GM21367 (cell line): ENCODE results near the gene MMP24.

Source experiments
- ATAC-seq: cut with Tn5 transposase; IDR thresholded peaks from one replicate; pipeline ENCODE4 v1.9.1; 2021; ENCODE audit not compliant: unreplicated experiment

The MMP24 gene

DNA sequence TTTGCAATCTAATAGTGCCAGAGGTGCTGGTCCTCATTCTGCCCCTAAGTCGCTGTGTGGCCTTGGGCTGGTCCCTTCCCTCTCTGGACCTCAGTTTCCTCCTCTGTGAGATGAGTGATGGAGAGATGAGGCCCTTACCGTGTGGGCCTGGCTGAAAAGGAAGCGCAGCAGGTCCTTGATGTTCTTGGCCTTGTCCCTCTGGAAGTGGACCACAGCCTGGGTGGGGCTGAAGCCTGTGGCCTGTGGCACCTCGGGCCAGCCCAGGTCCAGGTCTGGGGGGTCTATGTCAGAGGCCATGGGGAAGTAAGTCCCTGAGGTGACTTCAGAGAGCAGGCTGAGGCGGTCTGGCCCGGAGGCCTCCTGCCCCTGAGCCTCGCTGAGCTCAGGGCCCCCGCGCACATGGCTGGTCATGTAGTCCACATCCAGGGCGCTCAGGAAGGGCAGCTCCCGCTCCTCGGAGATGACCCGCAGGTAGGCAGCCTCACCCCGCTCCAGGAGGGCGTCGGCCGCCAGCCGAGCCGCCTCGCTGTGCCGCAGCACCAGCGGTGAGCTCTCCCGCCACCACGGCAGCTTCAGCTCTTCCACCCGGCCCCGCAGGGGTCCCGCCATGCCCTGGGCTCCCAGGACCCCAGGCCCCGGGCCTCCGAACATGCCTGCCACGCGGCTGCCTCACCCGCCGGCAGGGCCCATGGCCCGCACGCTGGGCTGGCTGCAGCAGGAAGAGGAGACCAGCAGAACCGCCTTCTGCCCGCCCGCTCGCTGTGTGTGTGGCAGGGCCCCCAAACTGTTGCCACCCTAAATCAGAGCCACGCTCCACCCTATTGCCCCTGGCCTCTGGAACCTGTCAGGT lies 65.4 kb downstream of the MMP24 start, which contains the start of gene FAM83C:
TSS of gene FAM83C (minus strand) at position 772 of the 850 bp plus-strand sequence. CDS start at position 651, 121 bp downstream.
- no peak for ATAC-seq

DNA sequence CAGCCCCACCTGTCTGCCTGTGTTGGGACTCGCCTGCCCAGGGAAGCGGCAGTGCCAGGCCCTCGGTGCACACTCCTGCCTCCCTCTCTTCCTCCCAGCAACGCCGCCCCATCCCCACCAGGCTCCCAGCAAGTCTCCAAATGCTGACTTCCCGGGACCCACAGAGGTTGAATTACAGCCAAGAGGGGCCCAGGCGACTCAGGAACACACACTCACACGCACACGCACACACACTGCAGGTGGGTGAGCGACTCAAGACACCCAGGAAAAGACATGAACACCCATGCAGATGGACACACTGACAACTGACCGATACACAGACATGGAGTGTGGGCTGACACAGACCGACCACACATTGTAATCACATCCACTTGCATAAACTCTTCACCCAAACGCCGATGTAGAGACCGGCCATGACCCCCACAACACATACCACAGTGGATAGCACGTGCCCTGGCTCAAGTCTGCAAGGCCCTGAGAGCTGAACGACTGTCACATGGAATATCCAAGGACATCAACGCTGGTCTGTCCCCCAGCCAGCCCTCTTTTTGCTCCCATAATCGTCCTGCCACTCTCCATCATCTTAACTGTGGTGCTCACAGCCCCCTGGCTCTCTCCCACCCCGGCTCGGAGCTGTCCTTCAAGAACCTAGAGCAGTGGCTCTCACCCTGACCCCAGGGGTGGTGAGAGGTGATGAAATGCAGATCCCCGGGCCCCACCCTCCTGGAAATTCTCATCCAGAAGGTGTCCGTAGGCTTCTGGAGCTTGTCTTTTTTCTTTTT lies 66.2 kb downstream of the MMP24 start:
- no peak for ATAC-seq

DNA sequence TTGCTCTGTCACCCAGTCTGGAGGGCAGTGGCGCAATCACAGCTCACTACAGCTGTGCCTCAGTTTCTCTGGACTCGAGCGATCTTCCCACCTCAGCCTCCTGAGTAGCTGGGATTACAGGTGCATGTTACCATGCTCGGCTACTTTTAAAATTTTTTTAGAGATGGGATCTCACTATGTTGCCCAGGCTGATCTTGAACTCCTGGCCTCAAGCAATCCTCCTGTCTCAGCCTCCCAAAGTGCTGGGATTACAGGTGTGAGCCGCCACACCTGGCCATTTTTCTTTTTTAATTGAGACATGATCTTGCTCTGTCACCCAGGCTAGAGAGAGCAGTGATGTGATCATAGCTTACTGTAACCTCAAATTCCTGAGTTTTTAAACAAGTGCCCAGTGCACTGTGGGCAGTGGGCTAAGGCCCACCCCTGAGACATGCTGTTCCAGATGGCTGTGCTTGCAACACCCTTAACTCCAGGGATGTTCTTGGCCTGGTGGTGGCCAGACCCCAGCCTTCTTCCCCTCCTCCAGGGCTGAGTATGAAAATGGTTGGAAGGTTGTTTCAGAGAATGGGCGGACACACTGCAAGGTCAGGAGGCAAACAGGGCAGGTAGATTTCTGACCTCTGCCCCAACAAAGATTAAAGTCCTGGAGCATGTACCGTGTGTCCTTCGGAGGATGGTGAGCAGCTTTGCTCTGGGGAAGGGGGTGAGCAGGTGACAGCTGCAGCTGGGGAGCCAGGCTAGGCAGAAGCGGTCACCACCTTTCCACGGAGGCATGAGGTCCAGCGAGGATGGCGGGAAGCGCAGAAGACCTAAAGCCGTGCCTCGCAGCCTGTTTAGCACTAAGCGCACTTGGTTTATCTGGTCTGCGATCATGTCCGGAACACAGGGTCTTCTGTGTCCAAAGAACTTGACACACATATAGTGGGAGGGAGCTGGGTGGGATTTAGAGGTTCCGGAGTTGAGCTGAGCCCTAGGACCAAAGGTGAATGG lies 67.1 kb downstream of the MMP24 start:
- no peak for ATAC-seq

DNA sequence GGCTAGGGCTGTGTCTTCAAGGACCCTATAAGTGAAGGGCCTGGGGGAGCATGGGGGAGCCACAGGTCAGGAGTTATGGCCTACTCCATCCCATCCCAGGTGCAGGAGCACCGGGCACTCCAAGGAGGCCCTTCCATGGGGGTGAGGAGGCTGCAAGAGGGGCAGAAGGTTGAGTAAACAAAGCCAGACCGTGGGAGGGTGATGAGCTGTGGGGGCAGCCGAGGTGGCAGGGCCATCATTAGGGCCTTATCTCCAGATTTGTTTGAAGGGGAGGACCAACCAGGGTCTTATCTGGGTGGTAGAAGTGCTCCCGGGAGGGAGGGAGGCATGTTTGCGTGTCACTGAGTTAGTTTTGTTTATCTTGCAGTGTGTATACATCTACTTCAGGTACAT lies 67.8 kb downstream of the MMP24 start:
- ATAC-seq = no peak

DNA sequence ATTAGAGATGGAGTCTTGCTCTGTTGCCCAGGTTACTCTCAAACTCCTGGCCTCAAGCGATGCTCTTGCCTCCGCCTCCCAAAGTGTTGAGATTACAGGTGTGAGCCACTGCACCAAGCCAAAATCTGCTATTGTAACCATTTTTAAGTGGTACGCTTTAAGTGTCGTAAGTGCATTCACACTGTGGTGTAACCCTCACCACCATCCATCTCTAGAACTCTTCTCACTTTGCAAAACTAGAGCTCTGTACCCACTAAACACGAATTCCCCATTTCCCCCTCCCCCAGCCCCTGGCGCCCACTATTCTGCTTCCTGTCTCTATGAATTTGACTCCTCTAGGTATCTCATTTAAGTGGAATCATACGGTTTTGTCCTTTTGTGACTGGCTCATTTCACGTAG lies 68.6 kb downstream of the MMP24 start:
- no peak for ATAC-seq

DNA sequence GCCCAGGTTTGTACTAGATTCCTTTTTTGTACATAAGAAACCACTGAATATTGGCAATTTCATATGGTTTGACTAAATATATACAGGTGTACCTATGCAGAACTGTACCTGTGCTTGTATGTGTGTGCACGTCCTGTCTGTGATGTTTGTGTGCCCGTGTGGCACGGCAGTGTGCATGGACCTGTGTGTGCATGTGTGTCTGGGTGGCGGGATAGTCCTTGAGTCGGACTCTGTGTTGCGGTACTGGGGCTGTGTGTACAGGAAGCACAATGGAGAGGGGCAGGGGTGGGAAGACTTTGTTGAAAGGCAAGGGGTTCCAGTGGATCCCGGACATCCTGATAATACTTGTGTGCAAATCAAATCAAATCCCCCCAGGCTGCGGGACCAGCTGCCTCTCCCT lies 69.2 kb downstream of the MMP24 start:
- ATAC-seq = no peak

DNA sequence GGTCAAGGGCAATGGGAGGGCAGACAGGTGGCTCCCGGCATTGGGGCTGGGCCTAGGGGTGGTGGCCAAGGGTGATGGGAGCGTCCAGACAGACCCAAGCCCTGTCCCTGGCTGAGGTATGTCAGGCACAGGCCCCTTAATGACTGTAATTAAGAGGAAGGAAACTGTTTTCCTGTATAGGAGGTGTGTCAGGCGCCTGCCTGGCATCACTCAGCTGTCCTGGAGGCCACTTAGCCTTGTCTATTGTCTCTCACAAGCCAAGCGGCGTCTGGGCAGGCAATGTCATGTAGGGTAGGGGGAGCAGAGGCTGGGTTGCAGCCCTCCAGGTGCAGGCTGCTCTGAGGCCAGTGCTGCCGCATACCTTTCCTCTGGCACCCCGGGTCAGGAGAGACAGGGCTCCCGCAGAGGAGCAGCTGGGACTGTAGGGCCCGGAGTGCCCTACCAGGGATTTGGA lies 69.6 kb downstream of the MMP24 start:
- ATAC-seq = no peak

DNA sequence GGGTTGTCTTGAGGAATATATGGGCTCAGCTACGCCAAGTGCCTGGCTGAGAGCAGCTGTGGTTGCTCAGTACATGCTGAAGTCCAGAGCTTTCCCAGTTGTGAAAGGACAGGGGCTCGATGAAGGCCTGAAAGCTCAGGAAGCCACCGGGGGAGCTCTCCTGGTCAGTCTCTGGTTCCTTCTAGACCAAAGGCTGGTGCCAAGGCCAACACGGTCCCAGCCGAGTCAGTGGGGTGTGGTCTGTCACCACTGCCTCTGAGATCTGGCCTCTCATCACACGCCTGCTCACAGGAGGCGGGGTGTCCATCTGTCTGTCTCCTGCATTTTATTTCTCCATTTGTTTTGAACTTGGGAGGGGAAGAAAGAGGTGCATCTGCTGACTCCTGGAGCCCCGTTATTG lies 70.7 kb downstream of the MMP24 start:
- ATAC-seq = no peak

DNA sequence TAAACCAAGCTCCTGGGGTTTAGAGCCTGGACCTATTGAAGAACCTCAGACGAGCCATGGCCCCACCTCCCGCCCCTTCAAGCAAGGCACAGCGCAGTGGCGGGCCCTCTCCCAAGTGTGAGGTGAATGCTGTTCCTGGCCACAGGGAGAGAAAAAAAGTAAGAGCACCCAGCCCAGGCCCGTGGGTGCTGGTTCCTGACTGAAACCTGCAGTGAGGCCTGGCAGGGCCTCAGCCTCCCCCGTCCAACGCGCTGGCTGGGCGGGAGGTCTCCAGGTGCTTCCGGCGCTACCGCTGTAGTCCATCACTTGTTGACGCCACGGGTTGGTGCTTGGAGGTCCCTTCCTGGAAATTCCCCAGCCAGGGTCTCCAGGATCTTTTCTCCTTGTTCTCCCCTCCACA lies 71.2 kb downstream of the MMP24 start:
- ATAC-seq = no peak

DNA sequence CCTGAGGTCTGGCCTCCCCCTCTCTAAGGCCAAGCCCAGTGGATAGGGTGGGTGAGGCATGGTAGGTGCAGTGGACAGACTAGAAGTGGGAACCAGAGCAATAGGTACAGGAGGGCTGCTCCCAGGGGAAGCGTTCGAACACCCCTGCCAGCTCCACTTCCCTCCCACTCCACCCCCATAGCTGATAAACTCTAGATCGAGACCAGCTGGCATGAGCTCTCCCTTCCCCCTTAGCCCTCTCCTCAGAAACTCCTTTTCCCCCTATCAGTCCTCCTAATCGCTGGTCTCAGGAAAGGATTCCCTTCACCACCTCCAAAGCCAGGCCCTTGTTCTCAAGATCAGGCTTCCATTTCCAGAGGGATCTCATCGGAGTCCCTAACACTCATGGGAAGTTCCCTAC lies 71.8 kb downstream of the MMP24 start:
- ATAC-seq = no peak

DNA sequence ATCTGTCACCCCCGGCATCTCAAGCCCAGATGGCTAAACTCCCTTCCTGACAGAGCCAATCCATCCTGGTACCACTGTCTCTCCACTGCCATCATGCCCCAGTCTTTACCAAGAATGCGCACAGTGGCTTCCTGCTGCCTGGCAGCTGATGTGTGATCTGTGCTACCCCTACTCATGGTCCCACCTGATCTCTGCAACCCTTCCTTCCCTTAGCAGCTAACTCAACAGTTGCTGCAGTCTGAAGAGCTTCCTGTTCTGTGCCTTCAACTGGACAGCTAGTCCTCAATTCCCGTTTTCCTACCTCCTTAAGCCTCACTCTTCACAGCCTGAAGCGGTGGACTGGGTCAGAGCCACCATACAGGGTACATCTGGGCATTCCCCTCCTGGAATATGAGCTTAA lies 73.3 kb downstream of the MMP24 start:
- ATAC-seq = no peak

DNA sequence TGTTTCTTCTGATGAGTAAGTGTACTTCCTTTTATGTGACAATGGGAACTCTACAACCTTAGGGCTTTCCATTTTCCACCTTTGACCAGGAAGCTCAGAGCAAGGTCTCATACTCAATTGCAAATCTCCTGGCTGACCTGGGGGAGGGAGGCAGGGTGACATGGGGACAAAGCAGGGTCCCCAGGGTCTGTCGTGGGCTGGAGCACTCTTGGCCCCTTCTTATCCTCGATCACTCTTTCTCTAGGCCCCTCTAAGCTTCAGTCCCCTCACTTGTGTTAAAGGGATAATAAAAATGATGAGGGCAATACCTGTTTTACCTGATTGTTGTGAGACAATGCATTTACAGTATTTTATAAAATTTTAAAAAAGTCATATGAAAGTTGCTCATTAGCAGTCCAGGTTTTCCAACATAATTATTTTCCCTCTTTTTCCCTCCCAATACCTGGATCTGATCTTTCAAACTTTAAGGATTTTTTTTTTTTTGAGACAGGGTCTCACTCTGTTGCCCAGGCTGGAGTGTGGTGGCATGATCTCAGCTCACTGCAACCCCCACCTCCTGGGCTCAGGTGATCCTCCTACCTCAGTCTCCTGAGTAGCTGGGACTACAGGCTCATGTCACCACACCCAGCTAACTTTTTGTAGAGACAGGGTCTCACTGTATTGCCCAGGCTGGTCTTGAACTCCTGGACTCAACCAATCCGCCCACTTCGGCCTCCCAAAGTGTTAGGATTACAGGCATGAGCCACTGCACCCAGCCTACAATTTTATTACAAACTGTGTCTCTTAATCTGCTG lies 74.2 kb downstream of the MMP24 start:
- ATAC-seq = no peak

DNA sequence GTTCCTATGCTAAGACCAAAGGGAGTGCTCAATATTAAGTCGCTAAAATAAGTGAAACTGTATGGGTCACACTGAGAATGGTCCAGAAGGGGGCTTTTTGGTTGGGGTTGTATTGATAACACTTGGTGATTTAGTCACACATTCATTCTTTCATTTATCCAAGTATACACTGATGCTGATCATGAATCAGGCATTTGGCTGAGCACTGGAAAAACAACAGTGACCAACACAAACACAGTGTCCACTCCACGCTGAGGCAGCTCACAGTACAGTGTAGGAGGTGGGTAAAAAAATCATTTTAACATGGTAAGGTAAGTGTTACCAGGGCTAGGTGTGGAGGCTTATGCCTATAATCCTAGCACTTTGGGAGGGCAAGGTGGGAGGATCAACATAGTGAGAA lies 74.9 kb downstream of the MMP24 start:
- ATAC-seq = no peak

DNA sequence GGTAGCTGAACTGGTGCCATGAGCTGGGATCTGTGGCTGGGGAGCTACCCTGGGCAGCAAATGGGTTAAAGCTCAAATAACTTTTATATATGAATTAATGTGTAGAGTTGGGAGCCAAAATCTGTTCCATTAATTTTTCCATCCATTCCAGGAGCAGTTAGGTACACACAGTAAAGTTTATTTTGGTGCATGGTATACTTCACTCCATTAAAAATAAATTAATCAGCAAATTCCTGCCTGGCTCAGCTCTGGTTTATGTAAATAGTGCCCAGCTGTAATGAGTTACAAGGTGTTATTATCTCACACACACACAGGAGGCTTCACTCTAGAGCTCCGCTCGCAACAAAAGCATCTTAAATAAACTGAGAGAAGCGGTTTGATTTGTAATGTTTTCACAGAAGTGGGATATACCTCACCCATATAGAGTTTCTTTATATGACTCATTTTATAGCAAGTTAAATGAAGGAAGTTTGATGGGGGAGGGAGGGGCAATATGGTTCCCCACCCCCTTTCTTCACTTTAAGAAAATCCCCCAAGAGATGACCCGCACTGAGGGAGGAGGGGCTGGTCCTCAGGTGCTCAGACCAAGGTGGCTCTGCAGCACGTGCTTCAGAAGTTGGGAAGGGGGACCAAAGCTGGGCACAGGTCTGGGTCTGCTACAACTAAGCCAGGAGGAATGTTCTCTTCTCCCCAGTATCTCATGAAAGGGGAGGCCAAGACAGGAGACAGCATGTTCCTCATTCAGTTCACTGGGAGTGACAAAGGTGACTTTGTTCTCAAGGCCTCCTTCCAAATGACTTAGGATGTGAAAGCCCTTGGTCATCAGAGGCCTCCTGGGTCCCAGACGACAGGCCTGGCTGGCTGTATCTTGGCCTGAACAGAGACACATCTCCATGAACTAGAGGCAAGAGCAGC lies 76.2 kb downstream of the MMP24 start:
- ATAC-seq = no peak

DNA sequence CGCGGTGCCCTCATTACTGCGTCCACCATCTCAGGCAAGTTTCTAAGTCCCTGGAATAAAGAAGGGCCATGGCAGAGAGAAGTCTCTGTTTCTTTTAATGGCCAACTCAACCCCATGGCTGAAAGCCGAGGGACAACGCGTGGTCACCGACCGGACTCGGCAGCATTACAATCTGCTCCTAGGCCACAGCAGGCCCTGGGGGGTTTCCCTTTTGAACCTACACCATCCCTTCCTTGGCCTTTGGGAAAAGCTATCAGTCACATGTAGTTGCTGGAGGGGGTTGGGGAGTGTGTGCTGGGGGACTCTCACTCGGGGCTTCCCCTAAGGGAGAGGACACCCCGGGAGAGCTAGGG lies 76.9 kb downstream of the MMP24 start:
- no peak for ATAC-seq

DNA sequence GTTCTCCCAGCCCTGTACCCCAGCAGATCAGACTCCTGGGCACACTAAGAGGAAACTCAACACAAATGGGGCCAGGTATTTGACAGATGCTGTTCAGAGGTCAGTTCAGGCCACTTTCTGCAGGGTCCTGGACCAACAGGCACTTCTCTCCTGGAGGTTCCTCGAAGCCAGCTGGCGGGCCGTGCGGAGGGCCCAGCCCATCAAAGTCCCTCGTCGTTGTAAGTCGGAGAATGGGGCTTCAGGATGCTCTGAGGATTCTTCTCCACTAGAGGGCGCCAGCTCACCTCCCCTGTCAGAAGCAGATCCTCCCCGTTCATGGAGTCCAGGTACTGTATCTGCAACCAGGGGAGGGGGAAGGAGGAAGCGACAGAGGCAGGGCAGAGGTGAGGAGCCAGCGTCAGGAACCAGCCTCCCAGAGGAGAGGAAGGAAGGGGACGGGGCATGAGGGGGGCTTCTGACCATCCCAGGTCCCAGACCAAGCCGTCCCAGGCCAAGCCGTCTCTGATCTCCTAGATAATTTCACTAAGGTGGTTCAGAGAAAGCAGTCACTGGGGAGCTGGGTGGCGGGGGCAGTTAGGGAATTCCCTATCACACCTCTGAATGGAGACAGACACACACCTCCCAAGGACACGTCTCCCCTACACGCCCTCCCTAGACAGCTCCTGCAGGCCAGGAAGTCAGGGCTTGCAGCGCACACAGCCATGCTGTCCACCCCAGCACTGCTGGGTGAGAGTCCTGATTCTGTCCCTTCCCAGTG lies 77.4 kb downstream of the MMP24 start:
- no peak for ATAC-seq

DNA sequence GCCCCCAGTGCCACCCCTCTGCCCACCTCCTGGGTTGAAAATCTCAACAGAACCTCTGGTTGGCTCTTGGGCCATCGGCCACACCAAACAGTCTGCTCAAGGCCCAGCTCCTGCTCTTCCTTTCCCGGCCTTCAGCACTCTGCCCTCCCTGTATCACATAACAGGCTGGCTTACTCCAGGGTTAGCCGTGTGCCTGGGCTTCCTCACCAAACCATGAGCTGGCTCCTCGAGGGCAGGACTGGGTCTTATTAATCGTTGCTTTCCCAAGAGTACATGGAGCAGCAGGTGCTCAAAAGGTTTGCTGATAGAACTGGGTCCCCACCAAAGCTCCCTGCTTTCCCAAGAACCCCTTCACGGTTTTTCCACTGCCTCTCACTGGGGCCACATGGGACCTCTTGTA lies 78.5 kb downstream of the MMP24 start:
- ATAC-seq = no peak
